ENCODE measurements around the gene RPL3.
A peak's percentile ranks its signal among the peaks of the same experiment; 100 is the strongest.
"Not testable (repeated sequence)": the region's sequence is repeated elsewhere in the genome, so short reads cannot be mapped to it uniquely, and the experiment has no call there.

Gene RPL3

GRCh38 chr22:39319284-39320022, at the start of gene RPL3:
TSS of gene RPL3 (minus strand) at chr22:39319623. CDS start at chr22:39319597, 26 bp downstream.
- DNase-seq, result peak; percentile 99

DNA sequence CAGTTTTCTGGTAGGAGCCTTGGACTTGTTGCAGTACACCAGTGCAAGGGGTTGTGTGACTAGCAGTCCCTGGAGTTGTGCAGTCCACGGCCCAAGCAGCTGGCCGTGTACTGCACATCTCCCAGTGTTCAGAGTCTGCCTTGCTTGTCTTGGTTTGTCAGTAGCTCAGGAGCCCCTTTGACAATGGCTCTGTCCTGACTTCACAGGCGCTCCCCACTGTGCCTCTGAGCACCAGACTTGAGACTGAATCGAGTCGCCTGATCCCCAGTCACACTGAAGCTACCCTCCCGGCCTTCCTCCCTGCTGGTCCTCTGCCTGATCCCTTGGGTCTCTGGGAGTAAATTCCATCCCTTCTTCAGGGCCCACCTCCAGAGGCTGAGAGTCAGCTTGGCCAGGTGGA, 49.8 kb upstream of the RPL3 start:
- no peak for DNase-seq

DNA sequence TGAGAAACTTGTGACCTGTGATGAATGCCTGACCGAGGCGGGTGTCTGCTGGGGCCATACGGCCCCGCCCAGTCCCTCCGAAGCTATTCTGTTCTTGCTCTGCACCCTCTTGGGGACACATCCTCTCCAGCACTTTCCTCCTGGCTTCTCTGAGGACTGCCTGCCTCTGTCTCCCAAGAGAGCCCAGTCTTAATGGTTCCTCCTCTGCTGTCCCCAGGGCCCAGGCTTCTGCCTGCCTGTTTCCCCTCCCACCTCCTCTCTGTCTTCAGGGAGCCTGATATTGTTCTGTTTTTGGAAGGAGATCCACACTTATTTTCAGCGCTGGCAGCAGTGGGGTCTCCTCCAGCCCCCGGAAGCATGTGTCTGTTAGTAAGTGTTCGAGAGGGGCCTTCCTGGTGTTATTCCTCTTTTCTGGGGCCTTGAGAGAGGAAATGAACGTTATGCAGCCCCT, 49.1 kb upstream of the RPL3 start:
- DNase-seq, result no peak

DNA sequence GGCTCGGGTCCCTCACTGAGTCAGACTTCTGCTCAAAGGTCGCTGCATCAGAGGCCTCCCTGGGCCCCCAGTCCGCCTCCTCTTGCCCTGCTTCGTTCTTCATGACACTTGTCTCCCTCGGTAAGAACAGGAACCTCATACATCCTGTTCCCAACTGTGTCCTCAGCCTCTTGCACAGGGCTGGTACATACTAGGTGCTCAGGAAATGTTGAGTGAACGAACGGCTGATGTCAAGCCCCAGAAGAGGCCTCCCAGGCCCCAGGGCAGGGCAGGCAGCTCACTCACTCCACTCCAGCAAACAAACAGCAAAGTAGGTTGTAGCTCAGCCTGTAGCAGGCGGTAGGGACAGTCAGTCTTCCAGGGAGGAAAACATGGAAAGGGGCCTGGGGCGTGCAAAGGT, 47.6 kb upstream of the RPL3 start:
- DNase-seq, result no peak

GRCh38 chr22:39365492-39365780, 46.0 kb upstream of the RPL3 start:
- DNase-seq, result no peak

GRCh38 chr22:39364714-39365491, 45.5 kb upstream of the RPL3 start:
- no peak for DNase-seq

DNA sequence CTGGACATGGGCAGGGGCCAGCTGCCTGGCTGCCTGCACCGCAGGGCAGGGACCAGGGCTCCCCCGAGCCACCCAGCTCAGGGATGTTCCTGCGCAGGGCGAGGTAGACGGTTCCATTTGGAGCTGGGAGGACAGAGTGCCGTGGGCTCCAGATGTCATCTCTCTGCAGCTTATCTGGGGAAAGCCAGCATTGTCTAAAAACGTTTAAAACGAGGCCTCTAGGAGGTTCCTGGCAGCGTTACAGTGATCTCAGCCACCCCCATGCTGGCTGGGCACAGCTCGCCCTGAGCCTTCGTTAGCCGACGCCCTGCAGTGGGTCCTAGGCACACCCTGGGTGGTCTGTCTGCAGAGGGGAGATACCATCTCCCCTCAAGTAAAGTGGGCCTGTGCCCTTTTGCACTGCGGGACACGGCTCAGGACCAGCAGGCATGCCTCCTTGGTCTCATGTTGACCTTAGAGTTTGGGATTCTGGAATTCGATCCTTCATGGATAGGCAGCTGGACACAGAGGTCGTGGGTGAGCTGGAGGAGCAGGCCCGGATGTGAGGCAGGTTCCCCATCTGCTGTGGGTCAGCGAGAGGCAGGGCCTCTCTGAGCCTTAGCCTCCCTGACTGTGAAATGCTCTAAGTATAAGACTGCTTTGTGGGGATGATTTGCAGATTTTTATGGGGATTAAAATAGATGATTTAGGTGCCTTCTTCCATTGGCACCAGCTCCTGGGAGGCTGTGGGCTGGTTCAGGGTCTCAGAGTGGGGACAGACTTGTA, 44.5 kb upstream of the RPL3 start:
- no peak for DNase-seq

DNA sequence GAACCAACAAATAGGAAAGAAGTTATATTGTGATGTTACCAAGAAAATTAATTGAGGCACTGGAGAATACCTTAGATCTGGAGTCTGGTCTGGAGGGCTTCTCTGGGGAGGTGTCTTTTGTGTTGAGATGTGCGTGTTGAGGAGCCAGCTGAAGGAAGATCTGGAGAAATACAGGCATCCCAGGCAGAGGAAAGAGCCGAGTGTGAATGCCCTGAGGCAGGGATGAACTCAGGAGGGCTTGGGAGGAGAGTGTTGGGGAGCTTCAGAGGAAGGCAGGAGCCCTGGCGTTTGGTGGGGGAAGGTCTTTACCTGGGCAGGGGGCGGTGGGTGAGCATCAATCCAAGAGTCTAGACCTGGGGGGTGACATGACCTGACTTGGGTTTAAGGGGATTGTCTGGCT, 43.5 kb upstream of the RPL3 start:
- no peak for DNase-seq

DNA sequence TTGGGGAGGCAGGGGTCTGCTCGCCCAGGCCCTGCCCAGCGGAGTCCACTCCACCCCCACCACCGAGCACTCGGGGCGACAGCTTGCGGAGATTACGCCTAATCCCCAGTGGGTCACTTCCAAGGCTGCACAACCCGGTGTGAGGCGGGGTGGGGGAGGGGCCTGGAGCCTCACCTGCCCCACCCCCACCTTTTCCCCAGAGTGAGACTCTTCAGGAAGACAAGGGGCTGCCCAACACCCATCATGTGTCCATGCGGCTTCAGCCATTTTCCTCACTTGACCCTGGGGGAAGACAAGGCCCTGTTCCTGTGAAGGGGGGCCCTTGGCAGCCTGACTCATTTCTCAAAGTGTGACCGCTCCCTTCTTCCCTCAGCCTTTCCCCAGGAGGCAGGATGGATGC, 42.8 kb upstream of the RPL3 start:
- no peak for DNase-seq

- no peak for DNase-seq
Observed at GRCh38 chr22:39361496-39361895, 42.1 kb upstream of the RPL3 start.

DNA sequence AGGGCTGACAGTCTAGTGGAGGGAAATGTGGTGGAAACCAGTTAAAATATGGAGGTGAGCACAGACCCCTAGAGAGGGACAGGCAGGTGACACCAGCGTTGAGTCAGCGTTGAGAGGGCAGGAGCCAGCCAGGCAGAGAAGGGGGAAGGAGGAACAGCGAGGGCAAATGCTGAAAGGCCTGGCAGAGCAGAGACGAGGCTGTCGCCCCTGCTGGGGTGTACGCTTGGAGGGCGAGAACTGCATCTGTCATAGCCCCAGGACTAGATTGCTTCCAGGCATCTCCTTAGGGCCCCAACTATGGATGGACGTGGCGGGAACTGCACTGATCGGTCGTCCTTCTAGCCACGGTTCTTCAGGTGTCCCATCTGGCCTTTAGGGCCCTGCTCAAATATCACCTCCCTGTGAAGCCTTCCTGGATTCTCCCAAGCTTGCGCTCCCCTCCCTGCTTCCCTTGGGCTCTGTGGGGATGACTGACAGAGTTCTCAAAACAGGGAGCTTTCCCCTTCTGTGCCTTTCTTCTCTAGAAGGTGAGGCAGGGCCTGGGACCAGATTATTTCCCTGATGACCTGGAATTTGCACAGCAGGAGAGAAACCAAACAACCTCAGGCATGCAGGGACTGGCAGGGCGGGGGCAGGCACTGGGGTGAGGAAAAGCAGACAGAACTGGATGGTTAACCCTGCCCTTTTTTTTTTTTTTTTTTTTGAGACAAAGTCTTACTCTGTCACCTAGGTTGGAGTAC, 41.4 kb upstream of the RPL3 start:
- DNase-seq, result no peak

DNA sequence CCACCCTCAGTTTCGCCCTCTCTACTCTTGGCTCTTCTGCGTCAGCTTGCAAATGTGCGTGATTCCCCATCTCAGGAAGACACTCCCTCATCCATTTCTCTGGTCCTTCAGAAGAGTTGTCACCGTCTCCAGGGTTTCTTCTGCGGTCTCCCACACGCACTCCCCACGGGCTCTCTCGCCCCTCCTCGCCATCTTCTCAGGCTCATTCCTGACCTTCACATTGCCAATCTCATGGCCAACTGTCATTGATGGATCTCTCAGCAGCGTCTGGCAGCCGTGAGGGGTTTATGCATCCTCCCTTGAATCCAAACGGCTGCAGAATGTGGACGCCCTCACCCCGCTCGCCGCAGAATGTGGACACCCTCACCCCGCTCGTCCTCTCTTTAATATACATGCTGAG, 40.8 kb upstream of the RPL3 start:
- no peak for DNase-seq

GRCh38 chr22:39359659-39360195, 40.3 kb upstream of the RPL3 start:
- no peak for DNase-seq

DNA sequence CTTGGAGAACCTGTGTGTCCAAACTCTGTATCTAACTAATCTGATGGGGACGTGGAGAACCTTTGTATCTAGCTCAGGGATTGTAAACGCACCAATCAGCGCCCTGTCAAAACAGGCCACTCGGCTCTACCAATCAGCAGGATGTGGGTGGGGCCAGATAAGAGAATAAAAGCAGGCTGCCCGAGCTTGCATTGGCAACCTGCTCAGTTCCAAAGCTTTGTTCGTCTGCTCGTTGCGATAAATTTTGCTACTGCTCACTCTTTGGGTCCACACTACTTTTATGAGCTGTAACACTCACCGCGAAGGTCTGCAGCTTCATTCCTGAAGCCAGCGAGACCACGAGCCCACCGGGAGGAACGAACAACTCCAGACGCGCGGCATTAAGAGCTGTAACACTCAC, 38.8 kb upstream of the RPL3 start:
- DNase-seq, result not testable (repeated sequence)

- DNase-seq, result not testable (repeated sequence)
Observed at GRCh38 chr22:39357110-39358108, 38.0 kb upstream of the RPL3 start.

DNA sequence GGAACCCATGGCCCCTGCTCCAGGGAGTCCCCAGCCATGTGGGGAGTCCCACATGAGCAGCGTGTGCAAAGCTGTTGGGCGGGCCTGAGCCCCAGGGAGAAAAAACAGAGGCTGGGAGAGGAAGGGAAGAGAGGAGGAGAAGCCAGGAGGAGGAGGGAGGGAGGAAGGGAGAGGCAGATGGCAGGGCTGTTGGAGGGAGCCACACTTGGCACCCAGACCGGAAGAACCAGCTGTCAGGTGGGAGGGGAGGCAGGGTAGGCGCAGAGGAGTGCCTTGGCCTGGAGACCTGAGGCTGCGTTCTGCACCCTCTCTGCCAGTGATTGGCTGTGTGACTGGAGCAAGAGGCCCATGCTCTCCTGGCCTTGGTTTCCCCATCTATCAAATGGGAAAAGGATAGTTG, 37.0 kb upstream of the RPL3 start:
- no peak for DNase-seq

DNA sequence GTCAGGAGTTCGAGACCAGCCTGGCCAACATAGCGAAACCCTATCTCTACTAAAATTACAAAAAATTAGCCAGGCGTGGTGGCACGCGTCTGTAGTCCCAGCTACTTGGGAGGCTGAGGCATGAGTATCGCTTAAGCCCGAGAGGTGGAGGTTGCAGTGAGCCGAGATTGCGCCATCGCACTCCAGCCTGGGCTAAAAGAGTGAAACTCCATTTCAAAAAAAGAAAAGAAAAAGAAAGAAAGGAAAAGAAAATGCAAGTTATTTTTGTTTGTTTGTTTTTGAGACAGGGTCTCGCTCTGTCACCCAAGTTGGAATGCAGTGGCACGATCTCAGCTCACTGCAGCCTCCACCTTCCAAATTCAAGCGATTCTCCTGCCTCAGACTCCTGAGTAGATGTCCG, 36.4 kb upstream of the RPL3 start:
- DNase-seq, result not testable (repeated sequence)

DNA sequence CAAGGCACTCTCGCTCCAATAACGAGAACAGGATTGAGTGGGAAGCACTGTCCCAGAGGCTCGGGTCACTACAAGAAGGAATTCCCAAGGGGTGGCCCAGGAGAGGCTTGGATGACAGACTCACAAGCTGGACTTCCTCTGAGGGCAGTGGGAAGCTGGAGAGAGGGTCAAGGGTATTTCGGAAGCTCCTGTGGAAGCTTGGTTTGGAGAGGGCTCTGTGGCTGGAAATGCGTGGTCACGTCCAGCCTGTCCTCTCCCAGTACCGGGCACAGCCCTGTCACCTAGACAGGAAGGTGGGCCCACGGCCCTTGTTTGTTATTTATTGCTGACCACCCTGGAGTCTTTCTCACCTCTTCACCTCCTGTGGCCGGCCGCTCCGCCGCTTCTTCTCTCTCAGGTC, 35.7 kb upstream of the RPL3 start:
- DNase-seq, result no peak

DNA sequence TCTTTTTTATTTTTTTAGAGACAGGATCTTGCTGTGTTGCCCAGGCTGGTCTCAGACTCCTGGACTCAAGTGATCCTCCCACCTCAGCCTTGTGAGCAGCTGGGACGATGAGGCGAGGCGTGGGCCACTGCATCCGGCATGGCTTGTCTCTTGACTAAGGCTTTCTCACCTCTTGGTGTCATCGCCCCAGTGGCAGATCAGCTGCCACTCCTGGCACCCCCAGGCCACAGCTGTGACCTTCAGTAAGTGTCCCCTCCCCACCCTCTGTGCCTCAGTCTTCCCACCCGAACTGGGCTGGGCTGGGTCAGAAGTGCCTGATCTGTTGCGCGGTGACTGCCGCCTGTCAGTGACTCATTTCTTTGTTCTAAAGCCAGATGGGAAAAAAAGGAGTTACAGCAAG, 33.9 kb upstream of the RPL3 start:
- DNase-seq, result no peak

DNA sequence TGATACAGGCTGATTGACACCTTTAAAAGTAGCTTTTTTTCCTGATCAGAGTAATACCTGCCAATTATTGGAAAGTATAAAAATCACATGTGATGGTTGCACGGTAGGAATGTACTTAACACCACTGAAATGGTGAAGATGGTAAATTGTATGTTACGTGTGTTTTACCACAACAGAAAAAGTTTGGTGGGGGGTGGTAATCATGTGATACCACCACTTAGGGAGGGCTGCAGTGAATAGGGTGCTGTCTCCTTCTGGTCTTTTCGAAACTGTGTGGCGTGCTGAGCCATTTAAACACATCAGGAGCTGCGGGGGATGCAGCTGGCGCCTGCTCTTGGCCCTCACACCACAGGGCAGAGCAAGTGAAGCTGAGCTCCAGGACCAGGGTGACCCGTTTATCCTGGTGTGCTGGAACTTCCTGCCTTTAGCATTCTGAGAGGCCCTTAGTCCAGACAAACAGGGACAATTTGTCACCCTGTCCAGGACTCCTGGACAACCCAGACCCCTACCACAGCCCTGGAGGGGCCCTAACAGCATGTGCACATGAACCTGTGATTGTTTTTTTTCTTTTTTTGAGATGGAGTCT, 33.0 kb upstream of the RPL3 start:
- DNase-seq, result no peak

DNA sequence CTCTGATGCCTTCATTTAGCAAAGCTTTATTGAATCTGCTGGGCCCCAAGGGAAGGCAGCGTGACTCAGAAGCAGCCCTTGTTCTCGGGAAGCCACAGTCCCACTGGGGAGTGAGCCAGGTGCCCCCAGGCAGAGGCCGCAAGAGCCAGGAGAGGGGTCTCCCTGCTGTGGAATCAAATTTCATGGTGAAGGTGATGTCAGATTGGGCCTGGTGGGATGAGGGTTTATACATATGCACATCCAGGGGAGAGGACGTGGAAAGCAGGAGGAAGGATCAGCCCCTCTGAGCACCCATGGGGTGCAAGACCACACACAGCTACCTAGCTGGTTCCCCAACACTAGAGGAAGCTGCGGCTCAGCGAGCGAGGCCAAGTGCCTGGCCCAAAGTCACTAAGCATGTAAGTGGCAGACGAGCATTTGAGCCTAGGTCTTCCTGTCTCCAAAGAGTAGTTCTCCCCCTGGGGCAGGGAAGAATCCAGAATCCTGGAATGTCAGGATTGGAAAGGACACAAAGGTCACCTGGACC, 32.3 kb upstream of the RPL3 start:
- no peak for DNase-seq

Data from activated T-cell treated with anti-CD3 and anti-CD28 coated beads, Interleukin-2, amount 50 U/mL, for 1 hour (primary cell).